WTC11 (cell line): ENCODE results near the gene IFT27. TPM values are rescaled to one million over a fixed set of nuclear protein-coding genes. Genes with fewer than 3 reads are reported as not detected.

ENCODE experiments used
- ATAC-seq: fragments of 200-7000 bp; cut with Tn5 transposase; 2 replicates; pipeline ENCODE4 v1.10.0; 2021; ENCODE audit warnings: mild to moderate bottlenecking, moderate library complexity
- CTCF ChIA-PET: fragments of 300-600 bp; sonication (Branson Sonifier 250); formaldehyde crosslinking; loops from one replicate; lab custom pipeline; 2021; ENCODE audit warnings: antibody characterized with exemption; lab: Charles Lee
- POLR2A ChIA-PET: fragments of 350-600 bp; sonication (Branson Sonifier 250); formaldehyde crosslinking; loops from one replicate; lab custom pipeline; 2021; ENCODE audit warnings: antibody characterized with exemption; lab: Charles Lee
- DNase-seq: peaks from one replicate; pipeline ENCODE4 v3.0.0; 2021; ENCODE audit warnings: low spot score
- H3K27ac Mint-ChIP-seq: 2 replicates; pipeline ENCODE4 v1.8.0; 2021; ENCODE audit warnings: mixed read lengths
- H3K27me3 Mint-ChIP-seq: 2 replicates; pipeline ENCODE4 v1.8.0; 2021; ENCODE audit warnings: low read depth, mild to moderate bottlenecking, moderate library complexity, mixed read lengths
- H3K36me3 Mint-ChIP-seq: 2 replicates; pipeline ENCODE4 v1.8.0; 2021; ENCODE audit warnings: mixed read lengths
- H3K4me1 Mint-ChIP-seq: 2 replicates; pipeline ENCODE4 v1.8.0; 2022; ENCODE audit warnings: mixed read lengths
- H3K4me3 Mint-ChIP-seq: 2 replicates; pipeline ENCODE4 v1.8.0; 2021; ENCODE audit warnings: mild to moderate bottlenecking, moderate library complexity, mixed read lengths
- H3K9me3 Mint-ChIP-seq: 2 replicates; pipeline ENCODE4 v1.8.0; 2021; ENCODE audit warnings: mixed read lengths
- ATF2 ChIP-seq: sonication (generic); formaldehyde crosslinking; IDR thresholded peaks from 2 replicates; pipeline ENCODE4 v1.8.1; 2022; ENCODE audit warnings: low read depth, missing genetic modification reagents, borderline replicate concordance
- ATF6 ChIP-seq: sonication (generic); formaldehyde crosslinking; IDR thresholded peaks from 2 replicates; pipeline ENCODE4 v1.8.1; 2023; ENCODE audit warnings: mild to moderate bottlenecking, missing genetic modification reagents
- CBFB ChIP-seq: sonication (generic); formaldehyde crosslinking; IDR thresholded peaks from 2 replicates; pipeline ENCODE4 v1.8.1; 2022; ENCODE audit warnings: mild to moderate bottlenecking, low read depth, missing genetic modification reagents
- CREB1 ChIP-seq: sonication (generic); formaldehyde crosslinking; IDR thresholded peaks from 2 replicates; pipeline ENCODE4 v1.8.0; 2023; ENCODE audit warnings: mild to moderate bottlenecking, missing genetic modification reagents
- ELF4 ChIP-seq: sonication (generic); formaldehyde crosslinking; IDR thresholded peaks from 2 replicates; pipeline ENCODE4 v1.8.1; 2022; ENCODE audit warnings: low read depth, mild to moderate bottlenecking, moderate library complexity, missing genetic modification reagents
- ESRRA ChIP-seq: sonication (generic); formaldehyde crosslinking; IDR thresholded peaks from 2 replicates; pipeline ENCODE4 v1.8.1; 2022; ENCODE audit warnings: mild to moderate bottlenecking, missing genetic modification reagents, borderline replicate concordance
- ETV6 ChIP-seq: sonication (generic); formaldehyde crosslinking; IDR thresholded peaks from 2 replicates; pipeline ENCODE4 v1.8.1; 2022; ENCODE audit warnings: mild to moderate bottlenecking, missing genetic modification reagents
- FOXP1 ChIP-seq: sonication (generic); formaldehyde crosslinking; IDR thresholded peaks from 2 replicates; pipeline ENCODE4 v1.8.0; 2022; ENCODE audit warnings: missing genetic modification reagents, mild to moderate bottlenecking, moderate library complexity, borderline replicate concordance
- FOXP4 ChIP-seq: sonication (generic); formaldehyde crosslinking; IDR thresholded peaks from 2 replicates; pipeline ENCODE4 v1.8.0; 2022; ENCODE audit warnings: mild to moderate bottlenecking, missing genetic modification reagents
- KAT7 ChIP-seq: sonication (generic); formaldehyde crosslinking; IDR thresholded peaks from 2 replicates; pipeline ENCODE4 v1.8.1; 2023; ENCODE audit warnings: missing genetic modification reagents, mild to moderate bottlenecking, borderline replicate concordance
- MLX ChIP-seq: sonication (generic); formaldehyde crosslinking; IDR thresholded peaks from 2 replicates; pipeline ENCODE4 v1.8.1; 2023; ENCODE audit warnings: mild to moderate bottlenecking, missing genetic modification reagents, moderate library complexity
- MXD4 ChIP-seq: fragments of 250-450 bp; sonication (Bioruptor Pico); IDR thresholded peaks from 2 replicates; pipeline ENCODE4 v1.8.0; 2021; ENCODE audit warnings: mild to moderate bottlenecking, moderate library complexity, borderline replicate concordance
- MYBL2 ChIP-seq: sonication (generic); formaldehyde crosslinking; IDR thresholded peaks from 2 replicates; pipeline ENCODE4 v1.8.1; 2023; ENCODE audit warnings: mild to moderate bottlenecking, moderate library complexity, missing genetic modification reagents
- NFATC4 ChIP-seq: fragments of 250-450 bp; sonication (Bioruptor Pico); IDR thresholded peaks from 2 replicates; pipeline ENCODE4 v1.9.0; 2021; ENCODE audit warnings: mild to moderate bottlenecking
- NFE2L1 ChIP-seq: sonication (generic); formaldehyde crosslinking; IDR thresholded peaks from 2 replicates; pipeline ENCODE4 v1.8.1; 2023; ENCODE audit warnings: missing genetic modification reagents
- NR3C1 ChIP-seq: sonication (generic); formaldehyde crosslinking; conservative IDR thresholded peaks from 2 replicates; pipeline ENCODE4 v1.8.1; 2023; ENCODE audit warnings: low read depth, mild to moderate bottlenecking, missing genetic modification reagents
- PRDM15 ChIP-seq: sonication (generic); formaldehyde crosslinking; IDR thresholded peaks from 2 replicates; pipeline ENCODE4 v1.8.0; 2022; ENCODE audit warnings: missing genetic modification reagents
- RELA ChIP-seq: sonication (generic); formaldehyde crosslinking; IDR thresholded peaks from 2 replicates; pipeline ENCODE4 v1.8.1; 2022; ENCODE audit warnings: missing genetic modification reagents, mild to moderate bottlenecking, borderline replicate concordance
- RORB ChIP-seq: fragments of 250-450 bp; sonication (Bioruptor Pico); IDR thresholded peaks from 2 replicates; pipeline ENCODE4 v1.9.0; 2021; ENCODE audit warnings: mild to moderate bottlenecking
- SMAD4 ChIP-seq: sonication (generic); formaldehyde crosslinking; IDR thresholded peaks from 2 replicates; pipeline ENCODE4 v1.8.0; 2022; ENCODE audit warnings: mild to moderate bottlenecking, missing genetic modification reagents
- TEAD1 ChIP-seq: sonication (generic); formaldehyde crosslinking; IDR thresholded peaks from 2 replicates; pipeline ENCODE4 v1.8.0; 2022; ENCODE audit warnings: mild to moderate bottlenecking, missing genetic modification reagents
- TP53 ChIP-seq: sonication (generic); formaldehyde crosslinking; IDR thresholded peaks from 2 replicates; pipeline ENCODE4 v1.8.1; 2023; ENCODE audit warnings: mild to moderate bottlenecking, missing genetic modification reagents
- ZBTB21 ChIP-seq: sonication (generic); formaldehyde crosslinking; IDR thresholded peaks from 2 replicates; pipeline ENCODE4 v1.8.1; 2023; ENCODE audit warnings: mild to moderate bottlenecking, missing genetic modification reagents, borderline replicate concordance
- ZNF121 ChIP-seq: sonication (generic); formaldehyde crosslinking; IDR thresholded peaks from 2 replicates; pipeline ENCODE4 v1.8.0; 2023; ENCODE audit warnings: missing genetic modification reagents
- ZNF138 ChIP-seq: sonication (generic); formaldehyde crosslinking; conservative IDR thresholded peaks from 2 replicates; pipeline ENCODE4 v1.8.1; 2022; ENCODE audit warnings: mild to moderate bottlenecking, moderate library complexity, missing genetic modification reagents
- ZNF232 ChIP-seq: sonication (generic); formaldehyde crosslinking; IDR thresholded peaks from 2 replicates; pipeline ENCODE4 v1.8.0; 2022; ENCODE audit warnings: mild to moderate bottlenecking, missing genetic modification reagents
- ZNF263 ChIP-seq: sonication (generic); formaldehyde crosslinking; IDR thresholded peaks from 2 replicates; pipeline ENCODE4 v1.8.1; 2022; ENCODE audit warnings: low read depth, mild to moderate bottlenecking, moderate library complexity, missing genetic modification reagents
- total RNA-seq: library from RNA; stranded (reverse); gene quantifications from 3 replicates; pipeline ENCODE4 v1.2.3, GENCODE V29; 2021

Gene IFT27
- total RNA-seq, 1 experiment from 2014 or later = 47.9 TPM

GRCh38 chr22:36725366-36726006, 50.4 kb downstream of the IFT27 start:
- POLR2A ChIA-PET = no interaction called here
- CTCF ChIA-PET = interaction anchor here (0.6 to 1.4 kb wide), 5 partner anchors 32 to 521 kb away, joined by 3 to 6 read pairs (median 3); partner anchors contain the start of gene IFT27
- Mint-ChIP-seq H3K4me3 (no peak overlapping the region), H3K27me3 (no peaks in the 10 kb centered on the region; the same call in 1 of the 2 replicates), H3K27ac (no peak overlapping the region), H3K9me3 (no peaks in the 10 kb centered on the region), H3K36me3 (no peaks in the 10 kb centered on the region), H3K4me1 (0 out of 2 replicates have a peak, but pooled peaks cover 3% of the 10 kb centered on the region)
- ATAC-seq (no peak), DNase-seq (no peak)
- no peak for TF ChIP-seq TEAD1 (CRISPR knock-in tag)
- TF ChIP-seq CREB1 = no peak
- TF ChIP-seq ZNF232 (CRISPR knock-in tag) = no peak
- no peak for TF ChIP-seq ATF6
- no peak for TF ChIP-seq SMAD4 (CRISPR knock-in tag)
- TF ChIP-seq KAT7 (CRISPR knock-in tag) = no peak
- no peak for TF ChIP-seq RELA (CRISPR knock-in tag)
- TF ChIP-seq MLX (CRISPR knock-in tag) = no peak
- TF ChIP-seq NR3C1 (CRISPR knock-in tag) = no peak
- no peak for TF ChIP-seq RORB
- no peak for TF ChIP-seq NFE2L1
- no peak for TF ChIP-seq ATF2 (CRISPR knock-in tag)
- no peak for TF ChIP-seq ETV6
- TF ChIP-seq ZBTB21 (CRISPR knock-in tag) = no peak
- TF ChIP-seq ESRRA (CRISPR knock-in tag) = no peak
- no peak for TF ChIP-seq TP53 (CRISPR knock-in tag)
- TF ChIP-seq MYBL2 (CRISPR knock-in tag) = no peak
- TF ChIP-seq CBFB = no peak
- TF ChIP-seq FOXP1 = no peak
- no peak for TF ChIP-seq NFATC4

- POLR2A ChIA-PET = interaction anchor here (0.6 kb wide), 1 partner anchor 142 kb away, joined by 3 read pairs; no protein-coding TSS in a partner anchor
- 0 out of 2 replicates have a peak, but pooled peaks cover 3% of the 10 kb centered on the region for H3K4me1 Mint-ChIP-seq
- no peak for ATAC-seq
- H3K27me3 Mint-ChIP-seq = no peaks in the 10 kb centered on the region; the same call in 1 of the 2 replicates
- no peak overlapping the region for H3K4me3 Mint-ChIP-seq
- DNase-seq = no peak
- H3K36me3 Mint-ChIP-seq = no peaks in the 10 kb centered on the region
- H3K27ac Mint-ChIP-seq = no peak overlapping the region
- no peaks in the 10 kb centered on the region for H3K9me3 Mint-ChIP-seq
- CTCF ChIA-PET = interaction anchor here (1.4 kb wide), 1 partner anchor 131 kb away, joined by 5 read pairs; no protein-coding TSS in a partner anchor
- TF ChIP-seq ZNF121 (no peak), MXD4 (CRISPR knock-in tag) (no peak), ELF4 (CRISPR knock-in tag) (no peak), PRDM15 (CRISPR knock-in tag) (no peak), ZNF138 (no peak), TP53 (CRISPR knock-in tag) (no peak), FOXP4 (CRISPR knock-in tag) (no peak), TEAD1 (CRISPR knock-in tag) (no peak), ZNF263 (no peak)
These were observed 51.1 kb downstream of the IFT27 start for GRCh38 chr22:36724836-36725235.
